Measurements from ENCODE around the gene DPAGT1.
A peak's percentile ranks its signal among the peaks of the same experiment; 100 is the strongest.
"Not testable (repeated sequence)": the region's sequence is repeated elsewhere in the genome, so short reads cannot be mapped to it uniquely, and the experiment has no call there.

The DPAGT1 gene

DNA sequence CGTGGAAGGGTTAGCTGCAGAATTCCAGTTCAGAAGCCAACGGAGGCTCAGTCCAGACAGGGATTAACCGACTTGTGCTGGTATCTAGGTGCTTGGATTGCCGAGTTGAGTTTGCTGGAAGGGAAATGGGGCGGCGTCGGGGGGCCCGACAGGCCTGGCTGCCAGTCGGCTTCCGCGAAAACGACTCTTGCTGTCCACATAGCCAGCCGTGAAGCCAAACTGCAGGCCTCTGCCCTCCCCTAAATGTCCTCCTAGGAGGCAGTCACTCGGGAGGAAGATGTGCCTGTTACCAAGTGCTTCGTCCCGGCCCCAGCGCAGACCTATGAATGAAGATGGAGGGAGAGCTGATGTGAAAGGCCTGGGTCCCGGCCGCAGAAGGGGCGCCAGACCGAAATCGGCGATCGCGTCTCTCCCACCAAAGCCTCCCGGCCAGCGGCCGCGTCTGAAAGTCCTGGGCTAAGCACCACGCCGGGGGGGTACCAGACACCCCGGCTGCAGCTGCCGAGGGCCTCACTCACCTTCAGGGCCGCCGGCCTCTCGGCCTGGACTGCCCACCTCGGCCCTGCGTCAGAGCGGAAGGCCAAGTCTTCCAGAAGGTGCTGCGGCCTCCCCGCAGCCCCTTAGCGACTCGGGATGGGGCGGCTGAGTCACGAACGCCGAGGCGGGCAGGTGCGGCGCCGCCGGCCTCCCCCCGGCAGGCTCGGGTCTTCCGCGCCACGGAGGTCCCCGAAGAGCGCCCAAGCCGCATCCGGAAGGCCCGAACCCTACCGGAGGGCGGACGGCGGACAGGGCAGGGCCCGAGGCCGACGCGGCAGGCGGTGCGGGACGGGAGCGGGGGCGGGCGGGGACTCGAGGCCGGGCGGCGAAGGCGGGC lies 7.5 kb downstream of the DPAGT1 start:
- DNase-seq (ENCODE audit: low spot score), result no peak

DNA sequence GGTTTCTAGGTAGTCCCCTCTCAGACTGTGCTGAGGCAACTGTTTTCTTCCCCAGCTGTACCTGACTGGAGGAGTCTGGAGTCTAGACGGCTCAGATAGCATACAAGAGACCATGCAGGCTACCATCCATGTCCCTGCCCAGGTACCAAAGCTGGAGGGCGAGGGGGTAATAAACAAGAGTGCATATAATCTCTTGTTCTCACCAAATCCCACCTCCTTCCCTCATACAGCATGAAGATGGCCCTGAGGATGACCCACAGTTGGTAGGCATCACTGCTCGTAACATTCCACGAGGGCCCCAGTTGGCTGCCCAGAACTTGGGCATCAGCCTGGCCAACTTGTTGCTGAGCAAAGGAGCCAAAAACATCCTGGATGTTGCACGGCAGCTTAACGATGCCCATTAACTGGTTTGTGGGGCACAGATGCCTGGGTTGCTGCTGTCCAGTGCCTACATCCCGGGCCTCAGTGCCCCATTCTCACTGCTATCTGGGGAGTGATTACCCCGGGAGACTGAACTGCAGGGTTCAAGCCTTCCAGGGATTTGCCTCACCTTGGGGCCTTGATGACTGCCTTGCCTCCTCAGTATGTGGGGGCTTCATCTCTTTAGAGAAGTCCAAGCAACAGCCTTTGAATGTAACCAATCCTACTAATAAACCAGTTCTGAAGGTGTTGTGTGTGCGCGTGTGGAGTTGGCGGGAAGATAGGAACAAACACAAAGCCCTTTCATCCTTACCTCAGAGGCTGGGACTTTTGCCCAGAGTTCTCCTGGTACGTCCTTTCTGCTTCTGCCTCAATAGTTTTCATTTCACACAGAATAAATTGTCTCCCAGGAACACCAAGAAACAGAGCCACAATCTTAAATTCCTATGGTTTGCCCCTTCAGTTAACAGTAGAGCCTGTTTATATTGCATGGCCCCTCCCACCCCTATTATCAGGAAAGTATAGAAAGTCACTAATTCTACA lies 8.5 kb downstream of the DPAGT1 start:
- no peak for DNase-seq (ENCODE audit: low spot score)

DNA sequence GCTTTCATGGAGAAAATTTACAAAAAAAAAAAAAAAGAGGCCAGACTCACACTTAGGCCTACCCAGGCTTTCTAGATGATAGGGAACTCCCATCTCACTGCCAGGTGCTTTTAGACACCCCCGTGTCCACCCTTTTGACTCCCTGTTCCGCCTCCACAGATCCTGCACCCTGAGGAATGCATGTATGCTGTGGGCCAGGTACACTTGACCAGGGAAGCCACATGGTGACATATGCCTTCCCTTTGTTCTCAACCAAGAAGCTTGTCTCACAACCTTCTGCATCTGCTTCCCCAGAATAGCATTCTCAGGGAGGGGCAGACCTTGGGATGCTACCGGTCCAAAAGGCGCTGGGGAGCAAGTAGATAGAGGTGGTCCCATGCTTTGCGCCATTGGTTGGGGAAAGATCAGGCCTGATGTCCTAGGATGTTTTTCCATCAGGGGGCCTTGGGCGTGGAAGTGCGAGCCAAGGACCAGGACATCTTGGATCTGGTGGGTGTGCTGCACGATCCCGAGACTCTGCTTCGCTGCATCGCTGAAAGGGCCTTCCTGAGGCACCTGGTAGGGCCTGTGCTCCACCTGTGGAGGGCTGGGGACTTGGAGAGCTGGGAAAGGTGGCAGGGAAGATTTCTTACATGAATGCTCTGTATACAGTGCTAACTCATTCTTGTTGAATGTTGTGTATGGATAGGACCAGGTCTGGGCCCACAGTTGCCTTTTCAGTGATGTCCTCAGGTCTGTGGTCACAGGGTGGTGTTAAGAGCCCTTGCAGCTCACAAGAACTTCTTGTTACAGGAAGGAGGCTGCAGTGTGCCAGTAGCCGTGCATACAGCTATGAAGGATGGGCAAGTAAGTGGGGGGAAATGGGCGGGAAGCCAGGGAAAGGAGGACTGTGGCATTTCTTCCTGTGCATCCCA lies 9.4 kb downstream of the DPAGT1 start:
- no peak for DNase-seq (ENCODE audit: low spot score)

DNA sequence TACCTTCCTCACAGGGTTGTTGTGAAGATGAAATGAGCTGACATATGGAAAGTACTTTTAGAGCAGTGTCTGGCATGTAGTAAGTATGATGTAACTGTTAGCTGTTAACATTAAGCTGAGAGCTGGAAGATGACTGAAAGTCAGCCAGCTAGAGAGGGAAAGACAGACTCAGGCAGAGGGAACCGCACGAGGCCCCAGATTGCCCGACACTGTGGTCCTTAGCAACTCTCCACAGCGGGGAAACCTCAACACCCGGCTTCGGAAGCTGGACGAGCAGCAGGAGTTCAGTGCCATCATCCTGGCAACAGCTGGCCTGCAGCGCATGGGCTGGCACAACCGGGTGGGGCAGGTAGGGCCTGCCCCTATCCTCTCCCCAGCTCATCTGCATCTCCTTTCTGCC lies 10.5 kb downstream of the DPAGT1 start:
- no peak for DNase-seq (ENCODE audit: low spot score)

DNA sequence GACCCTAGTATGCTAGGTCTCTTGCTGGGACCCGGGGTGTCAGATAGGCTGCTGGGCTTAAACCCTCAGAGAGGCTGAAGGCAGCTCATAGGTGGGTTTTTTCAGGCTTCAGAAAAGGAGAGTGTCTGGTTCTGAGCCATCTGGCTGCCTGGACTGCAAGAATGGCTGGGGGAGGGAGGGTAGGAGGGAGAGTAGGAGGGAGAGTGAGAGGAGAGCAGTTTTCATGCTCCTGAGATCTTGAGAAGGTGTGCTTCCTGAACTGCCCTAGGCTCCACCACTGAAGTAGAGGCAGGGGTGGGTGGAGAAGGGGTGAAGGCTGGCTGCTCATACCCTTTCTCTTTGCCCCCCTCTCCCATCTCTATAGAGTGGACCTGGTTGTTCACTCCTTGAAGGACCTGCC lies 12.3 kb downstream of the DPAGT1 start:
- no peak for DNase-seq (ENCODE audit: low spot score)

DNA sequence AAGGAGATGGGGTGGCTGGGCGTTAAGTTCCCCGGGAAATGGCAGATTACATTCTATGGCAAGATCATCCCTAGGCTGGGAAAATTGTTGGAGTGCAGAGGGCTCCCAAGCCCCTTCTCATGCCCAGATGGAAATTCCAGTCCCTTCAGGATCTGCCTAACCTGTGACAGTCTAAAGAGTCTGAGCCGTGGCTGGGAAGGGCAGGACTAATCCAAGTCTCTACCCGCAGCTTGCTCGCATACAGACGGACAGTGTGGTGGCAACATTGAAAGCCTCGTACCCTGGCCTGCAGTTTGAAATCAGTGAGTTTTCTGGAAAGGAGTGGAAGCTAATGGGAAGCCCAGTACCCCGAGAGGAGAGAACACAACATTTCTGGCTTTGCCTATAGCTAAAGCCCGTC lies 13.2 kb downstream of the DPAGT1 start:
- no peak for DNase-seq (ENCODE audit: low spot score)

DNA sequence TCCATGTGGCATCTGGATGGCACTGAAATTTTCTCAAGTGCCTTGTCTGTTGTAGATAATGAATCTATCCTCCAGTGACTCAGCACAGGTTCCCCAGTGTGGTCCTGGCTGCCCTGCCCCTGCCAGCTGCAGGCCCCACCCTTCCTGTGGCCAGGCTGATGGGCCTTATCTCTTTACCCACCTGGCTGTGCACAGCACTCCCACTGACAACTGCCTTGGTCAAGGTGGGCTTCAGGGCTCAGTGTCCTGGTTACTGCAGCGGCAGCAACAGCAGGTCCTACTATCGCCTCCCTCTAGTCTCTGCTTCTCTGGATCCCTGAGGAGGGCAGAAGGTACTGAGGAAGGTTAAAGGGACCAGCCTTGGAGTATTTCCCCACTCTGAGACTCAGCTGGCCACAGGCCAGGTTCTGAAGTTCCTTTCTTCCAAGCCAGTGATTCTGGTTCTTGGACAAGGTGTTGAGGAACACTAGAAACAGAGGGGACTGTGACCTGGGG lies 13.9 kb downstream of the DPAGT1 start:
- no peak for DNase-seq (ENCODE audit: low spot score)

DNA sequence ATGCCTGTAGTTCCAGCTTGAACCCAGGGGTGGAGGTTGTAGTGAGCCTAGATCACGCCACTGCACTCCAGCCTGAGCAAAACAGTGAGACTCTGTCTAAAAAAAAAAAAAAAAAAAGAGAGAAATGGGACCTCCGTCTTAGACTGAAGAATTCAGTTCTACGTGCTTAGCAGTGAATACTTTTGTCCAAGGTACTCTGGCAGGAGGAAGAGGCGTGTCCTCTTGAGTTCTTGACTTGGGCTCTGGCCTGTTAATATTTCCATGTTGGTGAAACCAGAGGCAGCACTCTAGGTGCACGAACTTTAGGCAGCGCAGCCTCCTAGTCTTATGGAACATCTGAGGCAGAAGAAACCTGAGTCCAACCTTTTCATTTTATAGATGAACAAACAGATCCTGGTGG lies 14.5 kb downstream of the DPAGT1 start:
- DNase-seq (ENCODE audit: low spot score), result no peak

DNA sequence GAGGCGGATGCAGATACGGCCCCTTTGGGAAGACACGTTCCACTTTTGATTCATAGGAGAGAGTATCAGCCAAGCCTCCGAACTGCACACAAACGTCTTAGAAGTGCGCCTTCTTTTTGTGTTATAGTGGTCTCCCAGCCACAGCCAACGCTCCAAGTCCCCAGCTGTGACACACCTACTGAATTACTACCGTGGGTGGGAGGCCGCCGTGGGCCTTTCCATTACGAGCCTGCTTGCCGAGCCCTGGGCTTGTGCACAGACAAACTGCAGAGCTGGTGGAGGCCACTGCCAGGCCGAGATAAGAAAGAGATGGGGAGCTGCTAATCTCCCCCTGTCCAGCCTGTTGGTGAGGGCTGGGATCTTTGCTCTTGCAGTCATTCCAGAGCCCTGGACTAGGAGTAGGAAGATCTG lies 16.2 kb downstream of the DPAGT1 start:
- no peak for DNase-seq (ENCODE audit: low spot score)

DNA sequence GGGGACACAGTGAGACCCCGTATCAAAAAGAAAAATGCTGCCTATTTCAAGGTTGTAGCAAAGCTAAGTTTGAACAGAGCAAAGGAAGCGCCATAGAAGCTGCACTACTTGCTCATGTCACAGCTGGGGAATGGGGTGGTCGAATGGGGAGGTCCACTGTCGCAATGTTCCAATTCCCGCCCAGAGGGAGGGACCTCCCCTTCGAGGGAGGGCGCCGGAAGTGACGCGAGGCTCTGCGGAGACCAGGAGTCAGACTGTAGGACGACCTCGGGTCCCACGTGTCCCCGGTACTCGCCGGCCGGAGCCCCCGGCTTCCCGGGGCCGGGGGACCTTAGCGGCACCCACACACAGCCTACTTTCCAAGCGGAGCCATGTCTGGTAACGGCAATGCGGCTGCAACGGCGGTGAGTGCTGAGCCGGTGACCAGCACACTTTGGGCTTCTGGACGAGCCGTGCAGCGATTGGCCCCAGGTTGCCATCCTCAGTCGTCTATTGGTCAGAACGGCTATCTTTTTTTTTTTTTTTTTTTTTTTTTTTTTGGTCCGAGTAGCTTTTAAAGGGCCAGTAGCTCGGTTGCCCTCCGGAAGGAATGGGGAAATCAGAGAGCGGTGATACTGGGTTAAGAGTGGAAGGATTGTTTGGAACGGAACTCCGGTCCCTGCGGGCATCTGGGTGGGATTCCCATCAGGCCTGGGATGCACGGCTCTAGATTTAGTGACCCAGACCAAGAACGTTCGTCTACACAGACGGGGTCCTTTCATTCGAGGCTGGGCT lies 16.8 kb downstream of the DPAGT1 start, which contains the start of gene HMBS:
Gene HMBS (plus strand): TSS at position 219 of the 774 bp plus-strand sequence. CDS start 153 bp downstream, at position 372.
- peak; percentile 79 for DNase-seq (ENCODE audit: low spot score)

DNA sequence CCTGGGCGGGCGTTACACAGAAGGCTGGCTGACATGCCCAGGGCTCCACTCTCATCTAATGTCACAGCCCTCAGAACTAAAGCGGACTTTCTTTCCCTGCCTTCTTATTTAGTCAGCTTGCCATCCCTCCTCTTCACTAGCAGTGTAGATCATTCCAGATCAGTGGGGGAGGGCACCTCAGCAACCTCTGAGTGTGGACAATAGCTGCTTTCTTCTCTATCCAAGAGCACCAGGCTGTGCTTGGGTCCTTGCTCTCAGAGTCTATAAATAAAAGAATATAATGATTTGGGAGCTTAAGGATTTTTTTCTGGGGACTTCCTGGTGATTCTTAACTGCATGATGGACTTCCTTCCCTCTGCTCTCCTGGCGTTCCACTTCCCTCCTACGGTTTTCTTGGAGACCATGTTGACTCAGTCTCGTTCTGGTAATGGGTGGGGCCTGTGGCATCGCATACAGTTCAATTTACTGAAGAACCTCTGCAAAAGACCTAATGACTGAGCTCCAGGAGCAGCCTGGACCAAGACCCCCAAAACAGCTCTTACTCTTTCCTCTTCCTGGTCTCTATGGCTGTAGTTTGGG lies 19.9 kb downstream of the DPAGT1 start:
- no peak for DNase-seq (ENCODE audit: low spot score)

DNA sequence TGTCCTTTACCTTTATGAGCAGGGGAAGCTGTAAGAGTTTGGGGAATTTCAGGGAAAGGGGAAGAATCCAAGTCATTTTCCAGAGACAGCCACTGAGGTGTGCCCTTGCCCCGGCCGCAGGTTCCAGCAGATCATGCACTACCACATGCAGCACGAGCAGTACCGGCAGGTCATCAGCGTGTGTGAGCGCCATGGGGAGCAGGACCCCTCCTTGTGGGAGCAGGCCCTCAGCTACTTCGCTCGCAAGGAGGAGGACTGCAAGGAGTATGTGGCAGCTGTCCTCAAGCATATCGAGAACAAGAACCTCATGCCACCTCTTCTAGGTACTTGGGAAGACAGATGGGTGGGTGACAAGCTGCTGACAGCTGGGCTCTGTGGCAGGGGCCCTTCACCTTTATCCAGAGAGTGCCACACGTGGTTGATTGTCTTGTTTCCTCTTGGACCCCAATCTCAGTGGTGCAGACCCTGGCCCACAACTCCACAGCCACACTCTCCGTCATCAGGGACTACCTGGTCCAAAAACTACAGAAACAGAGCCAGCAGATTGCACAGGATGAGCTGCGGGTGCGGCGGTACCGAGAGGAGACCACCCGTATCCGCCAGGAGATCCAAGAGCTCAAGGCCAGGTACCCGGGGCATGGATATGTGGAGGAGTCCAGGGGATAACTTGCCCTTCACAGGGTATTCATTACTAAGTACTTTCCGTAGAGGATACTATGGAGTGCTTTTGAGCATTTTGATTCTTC lies 22.8 kb downstream of the DPAGT1 start:
- DNase-seq (ENCODE audit: low spot score), result no peak

DNA sequence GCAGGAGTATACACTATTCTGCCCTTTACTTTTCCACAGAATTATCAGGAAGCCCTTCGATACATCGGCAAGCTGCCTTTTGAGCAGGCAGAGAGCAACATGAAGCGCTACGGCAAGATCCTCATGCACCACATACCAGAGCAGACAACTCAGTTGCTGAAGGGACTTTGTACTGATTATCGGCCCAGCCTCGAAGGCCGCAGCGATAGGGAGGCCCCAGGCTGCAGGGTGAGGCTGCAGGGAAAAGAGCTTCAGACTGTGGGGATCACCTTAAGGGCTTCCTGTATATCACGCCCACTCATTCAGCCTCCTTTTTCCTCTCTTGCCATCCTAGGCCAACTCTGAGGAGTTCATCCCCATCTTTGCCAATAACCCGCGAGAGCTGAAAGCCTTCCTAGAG lies 23.8 kb downstream of the DPAGT1 start:
- no peak for DNase-seq (ENCODE audit: low spot score)

DNA sequence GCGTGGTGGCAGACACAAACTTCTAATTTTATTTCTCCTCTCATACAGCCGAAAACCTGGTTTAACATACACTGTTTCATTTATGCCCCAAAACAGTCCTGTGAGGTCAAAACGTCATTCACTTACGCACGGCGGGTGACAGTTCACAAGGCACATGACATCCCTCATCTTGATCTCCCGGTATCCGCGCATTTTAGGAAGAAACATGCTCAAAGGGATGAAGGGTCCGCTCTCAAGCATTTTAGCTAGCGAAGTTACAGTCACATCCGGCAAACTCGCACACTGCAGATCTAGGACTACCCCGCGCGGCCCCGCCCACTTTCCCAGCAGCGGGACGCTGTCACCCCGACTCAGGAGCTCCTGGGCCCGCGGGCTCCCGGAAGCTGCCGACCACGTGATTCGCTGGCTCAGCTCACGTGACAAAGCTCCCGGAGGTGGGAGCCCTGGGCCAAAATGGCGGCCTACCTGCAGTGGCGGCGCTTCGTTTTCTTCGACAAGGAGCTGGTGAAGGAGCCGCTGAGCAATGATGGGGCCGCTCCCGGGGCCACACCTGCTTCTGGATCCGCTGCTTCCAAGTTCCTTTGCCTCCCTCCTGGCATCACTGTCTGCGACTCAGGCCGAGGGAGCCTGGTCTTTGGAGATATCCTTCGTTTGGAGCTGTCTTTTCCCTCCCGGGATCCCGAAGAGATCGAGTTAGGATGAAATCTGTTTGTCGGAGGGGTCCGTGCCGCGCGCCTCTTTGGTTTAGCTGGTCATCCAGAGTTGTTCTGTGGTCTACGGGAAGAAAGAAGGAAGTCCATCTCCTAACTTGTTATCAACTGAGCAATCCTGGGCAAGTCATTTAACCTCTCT lies 34.1 kb downstream of the DPAGT1 start, which contains the start of gene VPS11:
Gene VPS11 (plus strand): TSS at position 448 of the 852 bp plus-strand sequence. CDS start 6 bp downstream, at position 454.
- DNase-seq (ENCODE audit: low spot score), result peak; percentile 98

DNA sequence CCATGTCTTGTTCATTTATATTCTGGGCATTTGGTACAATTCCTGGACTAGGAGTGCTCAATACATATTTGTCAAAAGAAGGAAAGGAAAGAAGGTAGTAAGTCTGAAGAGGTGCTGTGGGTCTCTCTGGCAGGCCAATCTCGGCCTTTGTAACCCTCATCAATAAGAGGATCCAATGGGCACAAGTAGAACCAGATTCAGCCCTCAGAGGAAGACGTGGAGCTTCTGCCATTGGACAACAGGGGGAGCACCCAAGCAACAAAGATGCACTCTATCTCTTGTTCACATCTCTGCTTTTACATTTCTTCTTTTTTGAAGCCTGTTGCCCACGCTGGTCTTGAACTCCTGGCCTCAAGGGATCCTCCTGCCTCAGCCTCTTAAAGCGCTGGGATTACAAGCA lies 36.3 kb downstream of the DPAGT1 start:
- DNase-seq (ENCODE audit: low spot score), result peak; percentile 43

DNA sequence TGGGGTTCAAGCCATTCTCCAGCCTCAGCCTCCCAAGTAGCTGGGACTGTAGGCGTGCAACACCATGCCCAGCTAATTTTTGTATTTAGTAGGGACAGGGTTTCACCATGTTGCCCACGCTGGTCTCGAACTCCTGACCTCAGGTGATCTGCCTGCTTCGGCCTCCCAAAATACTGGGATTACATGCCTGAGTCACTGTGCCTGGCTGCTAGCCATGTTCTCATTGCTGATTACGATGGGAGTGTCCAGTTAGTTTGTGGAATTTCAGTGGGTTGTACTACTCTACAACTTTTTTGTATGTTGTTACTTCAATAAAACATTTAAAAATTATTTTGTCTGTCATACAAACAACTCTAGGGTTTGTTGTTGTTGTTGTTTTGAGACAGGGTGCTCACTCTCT lies 38.9 kb downstream of the DPAGT1 start:
- DNase-seq (ENCODE audit: low spot score), result no peak

DNA sequence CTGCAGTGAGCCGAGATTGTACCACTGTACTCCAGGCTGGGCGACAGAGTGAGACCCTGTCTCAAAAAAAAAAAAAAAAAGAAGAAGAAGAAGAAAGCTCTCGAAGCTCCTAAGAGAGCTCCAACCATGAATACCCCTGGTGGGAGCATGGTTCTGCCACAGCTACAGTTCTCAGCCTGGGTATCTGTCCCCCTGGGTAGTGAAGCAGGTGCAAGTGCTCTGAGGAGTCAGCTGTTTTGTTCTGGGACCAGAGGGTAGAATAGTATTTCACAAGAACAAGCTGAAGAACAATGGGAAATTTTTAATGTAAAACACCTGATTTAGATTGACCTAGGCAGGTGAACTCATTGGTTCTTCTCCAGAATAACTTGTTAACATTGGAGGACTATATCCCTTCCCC lies 40.4 kb downstream of the DPAGT1 start:
- no peak for DNase-seq (ENCODE audit: low spot score)

DNA sequence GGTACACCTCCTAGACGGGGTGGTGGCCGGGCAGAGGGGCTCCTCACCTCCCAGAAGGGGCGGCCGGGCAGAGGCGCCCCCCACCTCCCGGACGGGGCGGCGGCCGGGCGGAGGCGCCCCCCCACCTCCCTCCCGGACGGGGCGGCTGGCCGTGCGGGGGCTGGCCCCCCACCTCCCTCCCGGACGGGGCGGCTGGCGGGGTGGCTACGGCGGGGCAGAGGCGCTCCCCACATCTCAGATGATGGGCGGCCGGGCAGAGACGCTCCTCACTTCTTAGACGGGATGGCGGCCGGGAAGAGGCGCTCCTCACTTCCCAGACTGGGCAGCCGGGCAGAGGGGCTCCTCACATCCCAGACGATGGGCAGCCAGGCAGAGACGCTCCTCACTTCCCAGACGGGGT lies 42.5 kb downstream of the DPAGT1 start:
- DNase-seq (ENCODE audit: low spot score), result not testable (repeated sequence)

Measured in HuH-7.5 (cell line).